Activated CD4-positive, alpha-beta T cell treated with anti-CD3 and anti-CD28 coated beads, Interleukin-2, amount 10 ng/mL, durations not matched to agents 7 days and 5 days (primary cell): ENCODE data around the gene ARHGAP1. TPM values are rescaled to one million over a fixed set of nuclear protein-coding genes. Genes with fewer than 3 reads are reported as not detected.

Source experiments
- CTCF ChIA-PET: fragments of 350-600 bp; sonication (Branson Sonifier 250); formaldehyde crosslinking; loops from one replicate; lab custom pipeline; 2021; ENCODE audit warnings: antibody characterized with exemption; lab: Charles Lee
- POLR2A ChIA-PET: fragments of 350-600 bp; sonication (Branson Sonifier 250); formaldehyde crosslinking; loops from one replicate; lab custom pipeline; 2021; ENCODE audit warnings: antibody characterized with exemption; lab: Charles Lee
- DNase-seq: peaks from one replicate; pipeline ENCODE4 v3.0.0-alpha.2; 2020
- H3K27ac Mint-ChIP-seq: one replicate; pipeline ENCODE4 v1.8.0; 2021; ENCODE audit warnings: mild to moderate bottlenecking, moderate library complexity, mixed read lengths
- H3K27me3 Mint-ChIP-seq: one replicate; pipeline ENCODE4 v1.8.0; 2021; ENCODE audit warnings: mixed read lengths
- H3K36me3 Mint-ChIP-seq: one replicate; pipeline ENCODE4 v1.8.0; 2021; ENCODE audit warnings: low read depth, mixed read lengths
- H3K4me1 Mint-ChIP-seq: one replicate; pipeline ENCODE4 v1.8.0; 2021; ENCODE audit warnings: mixed read lengths
- H3K4me3 Mint-ChIP-seq: one replicate; pipeline ENCODE4 v1.8.0; 2021; ENCODE audit warnings: mild to moderate bottlenecking, moderate library complexity, mixed read lengths
- H3K9me3 Mint-ChIP-seq: one replicate; pipeline ENCODE4 v1.8.0; 2021; ENCODE audit warnings: mixed read lengths
- total RNA-seq, 2 experiments: library from RNA; stranded (reverse); gene quantifications; one replicate each; pipeline ENCODE4 v1.2.3, GENCODE V29; 2021

The ARHGAP1 gene
- total RNA-seq, 2 experiments from 2014 or later, result 83.8 to 88.8 TPM

DNA sequence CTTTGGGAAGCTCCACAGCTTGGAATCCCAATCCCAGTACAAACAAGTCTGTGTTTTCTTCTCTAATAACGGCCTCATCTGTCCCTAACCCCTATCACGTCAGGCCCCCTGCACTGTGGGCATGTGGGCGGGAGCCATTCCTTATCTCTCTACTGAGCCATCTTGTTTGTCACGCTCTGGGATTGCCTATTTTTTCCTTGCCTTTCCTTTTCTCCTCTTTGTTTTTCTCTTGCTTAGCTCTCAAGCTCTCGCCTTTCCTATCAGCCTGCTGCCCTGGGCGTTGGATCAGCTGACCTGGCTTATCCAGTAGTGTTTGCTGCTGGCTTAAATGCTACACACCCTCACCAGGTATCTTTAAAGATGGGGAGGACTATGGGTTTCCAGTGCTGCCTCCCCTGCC lies 35.8 kb downstream of the ARHGAP1 start:
- Mint-ChIP-seq H3K4me3 (no peak overlapping the region), H3K36me3 (peaks cover 48% of the 10 kb centered on the region), H3K27me3 (no peaks in the 10 kb centered on the region), H3K9me3 (no peaks in the 10 kb centered on the region), H3K4me1 (peaks cover 20% of the 10 kb centered on the region), H3K27ac (no peak overlapping the region)
- no peak for DNase-seq
- ChIA-PET CTCF (interaction anchor here (0.6 kb wide), 1 partner anchor 12 kb away, joined by 3 read pairs; no protein-coding TSS in a partner anchor), POLR2A (no interaction called here)

DNA sequence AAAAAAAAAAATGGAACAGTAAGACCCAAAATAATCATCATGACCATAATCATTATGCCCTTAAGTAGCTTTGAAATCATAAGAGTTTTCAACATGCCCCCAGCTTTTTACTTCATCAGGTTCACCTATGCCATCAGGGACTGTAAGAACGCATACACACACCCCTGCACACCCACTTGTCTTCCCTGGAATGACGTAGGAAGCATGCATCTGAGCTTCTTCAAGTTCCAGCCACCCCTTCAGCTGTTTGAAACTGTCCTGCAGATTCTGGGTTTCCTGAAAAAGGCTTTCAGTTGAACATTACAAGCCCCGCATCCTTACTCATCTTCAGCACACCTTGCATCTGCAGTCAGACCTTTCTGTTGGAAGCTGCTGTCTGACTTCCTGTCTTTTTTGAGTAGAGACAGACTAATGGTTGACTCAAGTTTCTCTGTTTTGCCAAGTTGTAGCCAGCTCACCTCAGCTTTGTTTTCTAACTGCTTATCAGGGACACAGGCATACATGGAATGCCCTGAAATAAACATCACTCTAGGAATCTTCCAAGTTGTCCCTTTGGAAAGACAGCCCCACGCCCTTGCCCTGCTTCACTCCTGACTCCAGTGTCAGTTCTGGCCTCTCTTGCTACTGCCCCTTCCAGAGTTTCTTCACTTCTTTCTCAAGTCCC lies 37.0 kb downstream of the ARHGAP1 start:
- Mint-ChIP-seq H3K27ac (peak overlapping the region; percentile 42), H3K9me3 (no peaks in the 10 kb centered on the region), H3K4me1 (peaks cover 11% of the 10 kb centered on the region), H3K27me3 (no peaks in the 10 kb centered on the region), H3K4me3 (no peak overlapping the region), H3K36me3 (peaks cover 46% of the 10 kb centered on the region)
- CTCF ChIA-PET, result no interaction called here
- no peak for DNase-seq
- POLR2A ChIA-PET, result interaction anchor here (0.6 kb wide), 1 partner anchor 50 kb away, joined by 3 read pairs; no protein-coding TSS in a partner anchor

DNA sequence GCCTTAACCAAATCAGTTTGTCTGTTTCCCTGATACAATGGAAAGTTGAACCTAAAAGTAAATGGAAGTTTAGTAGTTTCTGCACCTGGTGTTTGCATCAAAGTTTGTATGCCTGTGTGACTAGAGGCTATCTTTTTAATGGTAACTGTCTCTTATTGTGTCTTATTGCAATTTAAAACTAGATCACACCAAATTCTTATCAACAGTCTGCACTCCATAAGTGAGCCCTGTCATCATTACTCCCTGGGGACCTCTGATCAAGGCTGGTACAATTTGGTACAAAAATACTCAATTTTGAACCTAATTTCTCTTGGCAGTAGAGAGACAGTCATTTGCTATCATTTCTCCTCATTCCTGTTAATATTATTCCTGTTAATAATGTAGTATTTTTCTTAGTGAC lies 38.1 kb downstream of the ARHGAP1 start:
- Mint-ChIP-seq H3K27ac (no peak overlapping the region), H3K36me3 (peaks cover 51% of the 10 kb centered on the region), H3K9me3 (no peaks in the 10 kb centered on the region), H3K27me3 (no peaks in the 10 kb centered on the region), H3K4me1 (peaks cover 11% of the 10 kb centered on the region), H3K4me3 (no peak overlapping the region)
- POLR2A ChIA-PET, result no interaction called here
- DNase-seq, result no peak
- CTCF ChIA-PET, result interaction anchor here (3.7 kb wide), 1 partner anchor 9 kb away, joined by 14 read pairs; no protein-coding TSS in a partner anchor

DNA sequence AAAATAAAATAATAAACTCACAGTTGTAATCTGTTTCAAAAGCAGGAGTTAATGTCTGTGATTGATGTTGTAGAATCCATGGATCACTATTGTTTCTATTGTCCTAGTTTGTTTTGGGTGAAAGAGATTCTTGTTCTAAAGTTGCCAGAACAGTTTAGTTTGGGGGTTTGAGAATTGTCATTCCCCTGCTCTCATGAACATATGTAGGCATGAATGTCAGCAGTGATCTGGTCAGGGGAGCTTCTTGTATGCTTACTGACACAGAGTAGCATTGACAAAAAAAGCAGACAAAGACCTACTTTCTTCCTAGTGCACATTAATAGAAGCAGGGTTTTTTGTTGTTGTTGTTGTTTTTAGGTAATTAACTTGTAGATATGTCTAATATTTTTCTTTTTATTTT lies 38.6 kb downstream of the ARHGAP1 start:
- Mint-ChIP-seq H3K27ac (no peak overlapping the region), H3K4me3 (no peak overlapping the region), H3K27me3 (no peaks in the 10 kb centered on the region), H3K36me3 (peaks cover 53% of the 10 kb centered on the region), H3K9me3 (no peaks in the 10 kb centered on the region), H3K4me1 (peaks cover 11% of the 10 kb centered on the region)
- ChIA-PET CTCF (interaction anchor here (1.0 to 3.7 kb wide), 3 partner anchors 9 to 50 kb away, joined by 3 to 14 read pairs (median 3); no protein-coding TSS in a partner anchor), POLR2A (no interaction called here)
- no peak for DNase-seq

DNA sequence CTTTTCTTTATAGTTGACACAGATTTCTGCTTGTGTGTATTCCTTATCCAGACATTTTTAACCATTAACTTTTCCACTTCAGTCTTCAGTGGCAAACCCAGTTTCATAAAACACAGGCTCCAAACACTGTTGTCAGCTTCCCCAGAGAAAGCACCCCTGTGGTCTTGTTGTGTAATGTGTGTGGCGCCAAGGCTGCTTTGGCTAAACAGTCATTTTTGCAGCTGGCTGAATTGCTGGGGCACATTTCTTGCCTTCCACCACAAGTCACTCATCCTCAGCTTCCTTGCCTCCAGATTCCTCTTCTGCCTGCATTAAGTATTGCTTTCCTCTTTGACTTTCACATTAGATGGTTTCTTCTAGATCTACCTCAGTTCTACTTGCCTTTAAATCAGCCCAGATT lies 40.5 kb downstream of the ARHGAP1 start:
- ChIA-PET CTCF (interaction anchor here (0.8 to 3.7 kb wide), 3 partner anchors 11 to 167 kb away, joined by 3 to 14 read pairs (median 3); no protein-coding TSS in a partner anchor), POLR2A (no interaction called here)
- no peak overlapping the region for H3K27ac Mint-ChIP-seq

DNA sequence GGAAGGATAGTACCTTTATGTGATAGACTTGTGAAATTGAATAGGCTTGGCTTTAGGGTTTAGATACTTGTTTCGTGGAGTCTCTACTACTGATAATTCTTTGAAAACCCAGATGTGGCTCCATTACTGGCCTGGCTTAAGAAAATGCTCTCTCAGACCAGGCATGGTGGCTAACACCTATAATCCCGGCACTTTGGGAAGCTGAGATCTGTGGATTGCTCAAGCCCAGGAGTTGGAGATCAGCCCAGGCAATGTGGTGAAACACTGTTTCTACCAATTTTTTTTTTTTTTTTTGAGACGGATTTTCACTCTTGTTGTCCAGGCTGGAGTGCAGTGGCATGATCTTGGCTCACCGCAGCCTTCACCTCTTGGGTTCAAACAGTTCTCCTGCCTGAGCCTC lies 42.2 kb downstream of the ARHGAP1 start:
- Mint-ChIP-seq H3K4me3 (no peak overlapping the region), H3K27me3 (no peaks in the 10 kb centered on the region), H3K36me3 (peaks cover 34% of the 10 kb centered on the region), H3K27ac (no peak overlapping the region), H3K9me3 (no peaks in the 10 kb centered on the region), H3K4me1 (peaks cover 5% of the 10 kb centered on the region)
- POLR2A ChIA-PET, result no interaction called here
- CTCF ChIA-PET, result no interaction called here
- no peak for DNase-seq

More for the DNA sequence above, 40.5 kb downstream of the ARHGAP1 start:
- H3K27me3 Mint-ChIP-seq, result no peaks in the 10 kb centered on the region
- H3K4me3 Mint-ChIP-seq, result no peak overlapping the region
- no peaks in the 10 kb centered on the region for H3K9me3 Mint-ChIP-seq
- no peak for DNase-seq
- peaks cover 11% of the 10 kb centered on the region for H3K4me1 Mint-ChIP-seq
- peaks cover 45% of the 10 kb centered on the region for H3K36me3 Mint-ChIP-seq

DNA sequence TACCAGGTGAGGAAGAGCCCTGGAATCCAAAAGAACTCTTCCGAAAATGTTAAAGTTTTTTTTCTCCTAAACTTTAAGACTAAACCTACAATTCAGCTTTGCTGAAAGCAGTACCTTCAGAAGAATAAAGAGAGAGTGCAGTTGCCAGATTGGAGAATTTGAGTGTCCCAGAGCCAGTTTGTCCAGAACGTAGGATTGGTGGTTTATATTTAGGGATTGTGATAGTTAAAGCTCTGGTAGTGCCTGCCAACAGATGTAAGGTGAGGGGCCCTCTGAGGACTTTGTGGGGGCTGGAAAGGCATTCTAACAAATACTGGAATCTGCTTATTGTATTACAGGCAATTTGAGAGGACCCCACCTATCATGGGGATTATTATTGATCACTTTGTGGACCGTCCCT lies 43.2 kb downstream of the ARHGAP1 start:
- no peak for DNase-seq
- Mint-ChIP-seq H3K27me3 (no peaks in the 10 kb centered on the region), H3K9me3 (no peaks in the 10 kb centered on the region), H3K4me1 (peaks cover 2% of the 10 kb centered on the region), H3K36me3 (peaks cover 37% of the 10 kb centered on the region), H3K4me3 (no peak overlapping the region), H3K27ac (no peak overlapping the region)
- ChIA-PET CTCF (interaction anchor here (0.6 to 1.1 kb wide), 3 partner anchors 11 to 109 kb away, joined by 3 to 4 read pairs (median 3); no protein-coding TSS in a partner anchor), POLR2A (no interaction called here)

DNA sequence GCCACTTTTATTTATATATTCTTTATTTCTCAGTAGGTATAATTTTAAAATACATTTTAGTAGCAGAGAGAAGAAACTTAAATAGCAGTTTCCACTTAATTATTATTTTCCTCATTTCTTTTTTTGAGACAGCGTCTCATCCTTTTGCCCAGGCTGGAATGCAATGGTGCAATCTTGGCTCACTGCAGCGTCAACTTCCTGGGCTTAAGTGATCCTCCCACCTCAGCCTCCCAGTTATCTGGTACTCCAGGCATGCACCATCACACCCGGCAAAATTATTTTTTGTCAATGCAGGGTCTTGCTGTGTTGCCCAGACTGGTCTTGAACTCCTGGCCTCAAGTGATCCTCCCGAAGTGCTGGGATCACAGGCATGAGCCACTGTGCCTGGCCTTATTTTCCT lies 44.8 kb downstream of the ARHGAP1 start:
- H3K4me1 Mint-ChIP-seq, result peaks cover 2% of the 10 kb centered on the region
- ChIA-PET POLR2A (no interaction called here), CTCF (interaction anchor here (0.6 kb wide), 1 partner anchor 316 kb away, joined by 3 read pairs; no protein-coding TSS in a partner anchor)
- no peaks in the 10 kb centered on the region for H3K9me3 Mint-ChIP-seq
- peaks cover 37% of the 10 kb centered on the region for H3K36me3 Mint-ChIP-seq
- no peaks in the 10 kb centered on the region for H3K27me3 Mint-ChIP-seq
- H3K27ac Mint-ChIP-seq, result no peak overlapping the region
- DNase-seq, result no peak
- H3K4me3 Mint-ChIP-seq, result no peak overlapping the region

DNA sequence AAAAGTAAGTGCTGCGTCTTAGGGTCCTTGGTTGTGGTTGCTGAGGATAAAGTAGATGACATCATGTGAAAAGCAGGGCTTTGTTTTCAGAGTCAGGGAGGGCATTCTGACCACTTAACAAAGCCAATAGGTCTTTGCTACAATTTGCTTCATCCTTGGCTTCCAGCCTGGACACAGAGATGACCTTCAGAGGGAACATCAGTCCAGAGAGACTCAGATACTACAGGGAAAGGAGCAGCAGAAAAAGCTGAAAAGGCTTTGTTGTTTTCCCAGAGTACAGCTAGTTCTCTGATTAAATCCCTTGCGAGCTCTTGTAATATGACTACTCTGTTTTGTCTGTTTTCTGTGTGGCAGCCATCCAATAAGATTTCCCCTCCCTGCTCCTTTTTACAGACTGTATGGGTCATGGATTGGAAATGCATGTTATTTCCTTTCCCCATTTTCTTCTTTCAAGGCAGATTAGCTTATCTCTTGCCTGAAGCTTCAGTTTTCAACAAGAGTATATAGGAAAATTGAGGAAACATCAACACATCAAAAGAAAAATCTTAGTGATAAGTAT lies 51.2 kb downstream of the ARHGAP1 start:
- no peak for DNase-seq
- Mint-ChIP-seq H3K4me1 (no peaks in the 10 kb centered on the region), H3K4me3 (no peak overlapping the region), H3K27me3 (no peaks in the 10 kb centered on the region), H3K36me3 (peaks cover 22% of the 10 kb centered on the region), H3K27ac (no peak overlapping the region), H3K9me3 (no peaks in the 10 kb centered on the region)
- ChIA-PET POLR2A (no interaction called here), CTCF (no interaction called here)

DNA sequence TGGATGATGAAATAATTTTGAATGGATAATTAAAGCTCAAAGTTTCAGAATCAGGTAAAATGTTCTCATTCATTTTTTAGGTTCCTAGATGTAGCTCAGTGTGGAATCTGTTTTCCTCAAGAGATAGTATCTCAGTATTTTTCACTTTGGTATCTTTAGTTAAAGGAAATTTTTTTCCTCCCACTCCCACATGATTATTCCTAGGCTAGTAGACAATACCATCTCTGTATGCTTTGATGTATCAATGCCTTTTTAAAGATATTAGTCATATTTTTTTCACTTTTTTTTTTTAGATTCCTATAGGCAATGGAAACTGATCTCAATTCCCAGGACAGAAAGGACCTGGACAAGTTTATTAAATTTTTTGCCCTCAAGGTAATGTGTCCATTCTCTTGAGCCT lies 56.4 kb downstream of the ARHGAP1 start:
- H3K9me3 Mint-ChIP-seq, result peaks cover 8% of the 10 kb centered on the region
- peaks cover 12% of the 10 kb centered on the region for H3K4me1 Mint-ChIP-seq
- no peak overlapping the region for H3K27ac Mint-ChIP-seq
- no peaks in the 10 kb centered on the region for H3K27me3 Mint-ChIP-seq
- POLR2A ChIA-PET, result interaction anchor here (0.6 kb wide), 1 partner anchor 158 kb away, joined by 3 read pairs; no protein-coding TSS in a partner anchor
- CTCF ChIA-PET, result interaction anchor here (0.8 to 1.4 kb wide), 4 partner anchors 26 to 249 kb away, joined by 3 to 4 read pairs (median 3); no protein-coding TSS in a partner anchor
- peaks cover 34% of the 10 kb centered on the region for H3K36me3 Mint-ChIP-seq
- DNase-seq, result no peak
- H3K4me3 Mint-ChIP-seq, result no peak overlapping the region

DNA sequence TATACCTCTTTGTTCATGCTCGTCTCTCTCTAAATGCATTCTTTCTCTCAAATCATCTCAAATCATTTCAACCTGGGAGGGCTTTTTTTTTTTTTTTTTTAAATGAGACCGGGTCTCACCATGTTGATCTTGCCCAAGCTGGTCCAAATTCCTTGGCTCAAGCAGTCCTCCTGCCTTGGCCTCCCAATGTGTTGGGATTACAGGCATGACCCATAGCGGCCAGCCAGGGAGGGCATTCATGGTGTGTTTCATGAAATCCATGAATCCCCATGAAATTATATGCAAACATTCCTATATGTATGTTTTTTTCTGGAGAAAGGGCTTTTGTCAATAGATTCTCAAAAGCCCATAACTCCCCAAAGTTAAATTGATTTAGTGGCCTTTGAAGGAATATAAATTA lies 56.9 kb downstream of the ARHGAP1 start:
- no peak overlapping the region for H3K4me3 Mint-ChIP-seq

DNA sequence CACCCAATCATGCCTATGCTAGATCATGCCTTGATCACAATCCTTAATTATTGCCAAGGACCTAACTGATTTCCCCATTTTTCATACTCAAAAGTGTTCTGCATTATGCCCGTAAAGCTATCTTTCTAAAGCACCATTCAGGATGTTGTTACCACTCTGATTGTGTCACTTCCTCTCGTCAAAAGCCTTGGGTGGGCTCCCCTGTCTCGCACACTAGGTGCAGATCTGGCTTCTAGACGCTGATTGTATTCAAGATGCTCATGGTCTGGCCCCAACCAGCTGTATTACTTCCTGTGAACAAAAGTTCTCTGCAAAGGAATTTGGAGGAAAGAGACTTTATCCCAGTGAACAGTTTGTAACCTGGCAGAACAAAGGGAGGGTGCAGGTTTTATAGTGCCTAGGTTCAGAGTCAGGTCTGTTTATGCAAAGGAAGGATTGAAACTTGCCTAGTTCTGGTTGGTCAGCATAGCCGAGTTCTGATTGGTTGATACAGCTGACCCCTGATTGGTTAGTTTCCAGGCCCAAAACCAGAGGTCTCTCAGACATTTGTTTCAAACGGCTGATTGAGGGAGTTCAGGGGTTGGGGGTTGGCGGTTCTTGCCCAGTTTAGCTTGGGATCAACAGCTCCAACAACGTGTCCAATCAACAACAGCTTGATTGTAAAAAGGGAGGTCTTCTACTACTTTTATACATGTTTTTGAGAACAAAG lies 57.6 kb downstream of the ARHGAP1 start:
- Mint-ChIP-seq H3K27ac (no peak overlapping the region), H3K36me3 (peaks cover 39% of the 10 kb centered on the region), H3K9me3 (peaks cover 9% of the 10 kb centered on the region), H3K4me3 (no peak overlapping the region), H3K4me1 (peaks cover 15% of the 10 kb centered on the region), H3K27me3 (no peaks in the 10 kb centered on the region)
- DNase-seq, result no peak
- ChIA-PET POLR2A (interaction anchor here (0.6 kb wide), 1 partner anchor 896 kb away, joined by 4 read pairs; no protein-coding TSS in a partner anchor), CTCF (interaction anchor here (1.0 to 1.1 kb wide), 2 partner anchors 9 to 51 kb away, joined by 4 read pairs; no protein-coding TSS in a partner anchor)

More for the DNA sequence above, 56.9 kb downstream of the ARHGAP1 start:
- POLR2A ChIA-PET, result interaction anchor here (0.6 kb wide), 1 partner anchor 158 kb away, joined by 3 read pairs; no protein-coding TSS in a partner anchor
- Mint-ChIP-seq H3K27me3 (no peaks in the 10 kb centered on the region), H3K4me1 (peaks cover 12% of the 10 kb centered on the region), H3K9me3 (peaks cover 8% of the 10 kb centered on the region), H3K27ac (no peak overlapping the region), H3K36me3 (peaks cover 37% of the 10 kb centered on the region)
- CTCF ChIA-PET, result interaction anchor here (1.0 to 1.1 kb wide), 3 partner anchors 10 to 250 kb away, joined by 3 to 4 read pairs (median 4); no protein-coding TSS in a partner anchor
- DNase-seq, result no peak
